Gastrocnemius medialis (tissue), 4 donors: ENCODE measurements around the gene LAMTOR3.

Experiments
- POLR2A ChIP-seq, 2 donors: fragments of 450-650 bp; IDR thresholded peaks; one replicate each; pipeline ENCODE4 v1.6.1; 2017; ENCODE audit warnings: antibody characterized with exemption in 2 of 2, mild to moderate bottlenecking in 2 of 2, moderate library complexity in 2 of 2
- TF ChIP-seq, protein P1 (sequence below), 5 experiments: fragments of 450-650 bp in 3 of 5; fragments of 200-600 bp in 2 of 5; sonication (generic) in 2 of 5; IDR thresholded peaks in 4 of 5; conservative IDR thresholded peaks in 1 of 5; 1 replicate in 4 of 5; 2 replicates in 1 of 5; pipeline ENCODE4 v1.5.1; 2016 to 2019; ENCODE audit warnings: antibody characterized with exemption in 5 of 5, mild to moderate bottlenecking in 3 of 5, moderate library complexity in 3 of 5

DNA sequence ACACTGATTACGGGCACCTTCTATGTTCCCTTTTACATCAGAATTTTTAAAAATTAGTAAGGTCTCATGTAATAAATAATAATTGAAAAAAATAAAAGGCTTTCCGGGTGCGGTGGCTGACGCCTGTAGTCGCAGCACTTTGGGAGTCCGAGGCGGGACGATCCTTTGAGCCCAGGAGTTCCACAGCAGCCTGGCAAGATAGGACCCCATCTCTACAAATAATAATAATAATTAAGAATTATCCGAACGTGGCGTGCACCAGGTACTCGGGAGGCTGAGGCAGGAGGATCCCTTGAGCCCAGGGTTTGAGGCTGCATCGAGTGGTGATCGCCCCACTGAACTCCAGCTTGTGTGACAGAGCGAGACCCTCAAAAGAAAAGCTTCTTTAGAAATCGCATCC is 771 bp upstream of the LAMTOR3 start:
- TF ChIP-seq, protein P1, sequence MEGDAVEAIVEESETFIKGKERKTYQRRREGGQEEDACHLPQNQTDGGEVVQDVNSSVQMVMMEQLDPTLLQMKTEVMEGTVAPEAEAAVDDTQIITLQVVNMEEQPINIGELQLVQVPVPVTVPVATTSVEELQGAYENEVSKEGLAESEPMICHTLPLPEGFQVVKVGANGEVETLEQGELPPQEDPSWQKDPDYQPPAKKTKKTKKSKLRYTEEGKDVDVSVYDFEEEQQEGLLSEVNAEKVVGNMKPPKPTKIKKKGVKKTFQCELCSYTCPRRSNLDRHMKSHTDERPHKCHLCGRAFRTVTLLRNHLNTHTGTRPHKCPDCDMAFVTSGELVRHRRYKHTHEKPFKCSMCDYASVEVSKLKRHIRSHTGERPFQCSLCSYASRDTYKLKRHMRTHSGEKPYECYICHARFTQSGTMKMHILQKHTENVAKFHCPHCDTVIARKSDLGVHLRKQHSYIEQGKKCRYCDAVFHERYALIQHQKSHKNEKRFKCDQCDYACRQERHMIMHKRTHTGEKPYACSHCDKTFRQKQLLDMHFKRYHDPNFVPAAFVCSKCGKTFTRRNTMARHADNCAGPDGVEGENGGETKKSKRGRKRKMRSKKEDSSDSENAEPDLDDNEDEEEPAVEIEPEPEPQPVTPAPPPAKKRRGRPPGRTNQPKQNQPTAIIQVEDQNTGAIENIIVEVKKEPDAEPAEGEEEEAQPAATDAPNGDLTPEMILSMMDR (IDR thresholded peaks at IDR 0.05 in 4 of 5, conservative IDR thresholded peaks at IDR 0.05 in 1 of 5): no peak
- no peak for TF ChIP-seq POLR2A (IDR thresholded peaks at IDR 0.05)
